NCI-H1105 treated with DMSO at 0.1 percent for 48 hours (cell line): ENCODE data around the gene LRRC49.
"Not testable (repeated sequence)": the region's sequence is repeated elsewhere in the genome, so short reads cannot be mapped to it uniquely, and the experiment has no call there.

Source experiments
- DNase-seq: peaks from one replicate; lab custom pipeline; 2025; lab: John Stamatoyannopoulos, UW

Gene LRRC49

DNA sequence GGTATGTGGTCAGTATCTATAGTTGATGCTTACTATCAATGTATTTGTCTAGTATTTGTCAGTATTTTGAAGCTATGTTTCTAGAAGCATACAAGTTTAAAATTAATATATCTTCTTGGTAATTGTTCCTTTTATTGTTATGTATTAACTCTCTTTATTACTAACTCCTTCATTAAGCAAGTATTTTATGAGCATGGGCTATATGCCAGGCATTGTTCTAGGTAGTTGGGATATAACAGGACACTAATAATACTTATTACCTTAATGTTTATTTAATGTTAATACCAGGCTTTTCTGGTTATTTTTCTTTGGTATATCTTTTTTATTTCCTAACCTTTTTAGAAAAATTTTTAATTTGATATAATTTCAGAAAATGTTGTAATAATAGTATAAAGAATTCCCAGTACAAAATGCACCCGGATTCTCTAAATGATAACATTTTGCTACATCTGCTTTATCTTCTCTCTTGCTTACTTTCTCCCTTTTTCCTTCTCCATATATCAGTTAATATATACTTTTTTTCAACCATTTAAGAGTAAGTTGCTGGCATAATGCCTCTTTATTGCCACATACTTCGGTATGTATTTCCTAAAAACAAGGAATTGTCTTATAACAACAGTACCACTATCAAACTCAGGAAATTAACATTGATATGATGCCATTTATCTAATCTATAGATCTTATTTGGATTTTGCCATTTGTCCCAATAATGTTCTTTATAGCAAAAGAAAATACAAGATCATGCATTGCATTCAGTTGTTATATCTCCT, 30.9 kb downstream of the LRRC49 start:
- DNase-seq: no peak

DNA sequence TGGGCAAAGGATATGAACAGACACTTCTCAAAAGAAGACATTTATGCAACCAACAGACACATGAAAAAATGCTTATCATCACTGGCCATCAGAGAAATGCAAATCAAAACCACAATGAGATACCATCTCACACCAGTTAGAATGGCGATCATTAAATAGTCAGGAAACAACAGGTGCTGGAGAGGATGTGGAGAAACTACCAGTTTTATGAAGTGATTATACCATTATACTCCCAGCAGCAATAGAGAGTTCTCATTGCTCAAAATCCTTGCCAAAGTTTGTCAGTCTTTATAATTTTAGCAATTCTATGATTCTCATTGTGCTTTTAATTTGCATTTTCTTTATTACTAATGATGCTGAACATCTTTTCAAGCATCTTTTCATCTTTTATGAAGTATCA, 34.3 kb downstream of the LRRC49 start:
- not testable (repeated sequence) for DNase-seq

GRCh38 chr15:70931821-70932220, 39.2 kb downstream of the LRRC49 start:
- DNase-seq: no peak

- DNase-seq: no peak
Measured at GRCh38 chr15:70932397-70932796, 39.8 kb downstream of the LRRC49 start.

DNA sequence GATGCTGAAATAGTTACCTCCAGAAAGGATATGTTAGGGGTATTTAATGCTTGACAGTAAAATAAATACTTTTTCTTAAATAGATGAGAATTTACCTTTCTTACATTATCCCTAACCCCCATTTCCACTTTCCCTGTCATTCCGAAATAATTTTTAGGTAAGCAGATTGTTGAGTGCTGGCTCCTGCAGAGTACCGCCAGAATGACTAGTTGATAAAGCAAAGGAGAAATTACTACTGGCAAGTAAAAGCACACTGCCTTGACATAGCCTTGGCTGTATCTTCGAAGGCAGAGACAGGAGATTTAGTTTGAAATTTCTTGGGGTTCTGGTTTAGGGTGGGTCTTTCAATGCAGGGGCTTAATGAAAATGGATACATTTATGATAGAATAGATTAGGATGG, 40.8 kb downstream of the LRRC49 start:
- no peak for DNase-seq

GRCh38 chr15:70935631-70936030, 43.0 kb downstream of the LRRC49 start:
- DNase-seq: peak; percentile 21

- DNase-seq: peak; percentile 94
Measured at GRCh38 chr15:70936326-70936725, 43.7 kb downstream of the LRRC49 start.

DNA sequence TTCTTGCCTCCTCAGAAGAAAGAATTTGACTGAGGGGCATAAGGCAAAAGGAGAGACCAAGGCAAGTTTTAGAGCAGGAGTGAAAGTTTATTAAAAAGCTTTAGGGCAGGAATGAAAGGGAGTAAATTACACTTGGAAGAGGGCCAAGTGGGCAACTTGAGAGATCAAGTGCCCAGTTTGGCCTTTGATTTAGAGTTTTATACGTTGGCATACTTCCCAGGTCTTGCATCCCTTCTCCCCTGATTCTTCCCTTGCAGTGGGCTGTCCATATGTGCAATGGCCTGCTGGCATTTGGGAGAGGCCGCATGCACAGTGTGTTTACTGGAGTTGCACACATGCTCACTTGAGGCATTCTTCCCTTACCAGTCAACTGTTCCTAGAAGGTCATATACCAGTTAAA, 50.7 kb downstream of the LRRC49 start:
- peak; percentile 94 for DNase-seq

DNA sequence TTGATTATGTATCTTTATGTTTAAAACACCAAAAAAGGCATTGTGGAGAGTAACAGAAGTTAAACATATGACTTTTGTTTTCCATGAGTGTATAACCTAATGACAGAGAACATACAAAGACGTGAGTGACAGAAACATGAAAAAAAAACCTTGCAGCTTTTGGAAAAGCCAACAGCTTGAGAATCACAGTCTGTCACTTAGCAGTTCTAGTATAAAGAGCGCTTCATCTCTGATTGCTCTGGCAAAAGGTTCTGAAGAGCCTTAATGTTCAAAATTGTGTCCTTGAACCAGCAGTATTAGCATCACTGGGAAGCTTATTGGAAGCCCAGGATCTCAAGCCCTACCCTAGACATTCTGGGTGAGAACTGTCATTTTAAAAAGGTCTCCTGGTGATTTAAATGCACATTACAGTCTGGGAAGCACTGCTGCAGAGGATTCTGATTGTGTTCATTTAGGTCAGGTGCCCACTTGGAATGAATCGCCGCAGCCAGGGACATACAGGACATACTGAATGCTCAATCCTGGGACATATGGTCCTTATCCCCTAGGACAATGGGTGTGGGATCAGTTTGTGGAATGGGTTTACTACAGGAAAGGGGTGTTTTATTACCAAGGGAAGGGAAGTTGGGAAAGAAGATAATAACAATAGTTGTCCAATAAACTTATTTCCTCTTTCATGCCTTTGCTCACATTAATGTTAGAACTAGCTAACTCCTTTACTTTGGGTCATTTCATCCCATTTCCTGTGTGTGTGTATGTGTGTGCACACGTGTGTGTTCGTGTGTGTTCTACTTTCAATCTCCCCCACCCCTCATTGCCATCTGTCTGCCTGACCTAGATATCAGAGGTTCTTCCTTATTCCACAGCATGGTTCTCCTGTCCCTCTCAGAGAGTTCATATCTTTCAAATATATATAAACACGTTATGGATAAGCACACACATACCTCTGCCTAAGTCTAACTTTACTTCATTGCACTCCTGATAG, 55.0 kb downstream of the LRRC49 start:
- DNase-seq: no peak

GRCh38 chr15:70950953-70951352, 58.3 kb downstream of the LRRC49 start:
- DNase-seq: no peak

DNA sequence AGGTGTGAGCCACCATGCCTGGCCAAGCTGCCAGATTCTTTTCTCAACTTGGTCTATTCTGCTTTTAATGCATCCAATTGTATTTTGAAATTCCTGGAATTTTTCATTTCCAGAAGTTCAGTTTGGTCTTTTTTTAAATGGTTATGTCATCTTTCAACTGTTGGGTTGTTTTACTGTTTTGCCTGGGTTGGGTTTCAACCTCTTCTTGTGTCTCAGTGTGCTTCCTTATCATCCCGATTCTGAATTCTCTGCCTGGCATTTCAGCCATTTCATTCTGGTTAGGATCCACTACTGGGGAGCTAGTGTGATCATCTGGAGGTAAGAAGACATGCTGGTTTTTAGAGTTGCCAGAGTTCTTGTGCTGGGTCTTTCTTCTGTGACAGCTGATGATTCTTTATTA, 61.5 kb downstream of the LRRC49 start:
- DNase-seq: no peak

DNA sequence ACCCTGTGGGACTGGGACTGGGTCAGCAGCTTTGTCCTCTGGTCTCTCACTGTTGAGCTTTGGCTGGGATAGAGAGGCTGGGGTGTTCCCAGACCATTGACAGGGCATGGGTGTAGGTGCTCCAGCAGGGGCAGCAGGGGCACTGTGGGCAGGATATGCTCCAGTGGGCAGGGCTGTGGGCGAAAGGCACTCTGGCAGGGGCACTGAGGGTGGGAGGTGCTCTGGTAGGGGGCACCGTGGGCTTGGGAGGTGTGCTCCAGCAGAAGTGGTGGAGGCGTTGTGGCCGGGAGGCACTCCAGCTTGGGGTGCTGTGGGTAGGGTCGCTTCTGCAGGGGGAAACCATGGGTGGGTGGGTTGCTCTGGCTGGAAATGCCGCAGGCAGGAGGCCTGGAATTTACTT, 62.1 kb downstream of the LRRC49 start:
- no peak for DNase-seq

- DNase-seq: no peak
Measured at GRCh38 chr15:70955151-70955550, 62.5 kb downstream of the LRRC49 start.

GRCh38 chr15:70956201-70956995, 63.8 kb downstream of the LRRC49 start:
- no peak for DNase-seq

GRCh38 chr15:70962084-70962483, 69.5 kb downstream of the LRRC49 start:
- no peak for DNase-seq

GRCh38 chr15:70963199-70963598, 70.6 kb downstream of the LRRC49 start:
- no peak for DNase-seq

DNA sequence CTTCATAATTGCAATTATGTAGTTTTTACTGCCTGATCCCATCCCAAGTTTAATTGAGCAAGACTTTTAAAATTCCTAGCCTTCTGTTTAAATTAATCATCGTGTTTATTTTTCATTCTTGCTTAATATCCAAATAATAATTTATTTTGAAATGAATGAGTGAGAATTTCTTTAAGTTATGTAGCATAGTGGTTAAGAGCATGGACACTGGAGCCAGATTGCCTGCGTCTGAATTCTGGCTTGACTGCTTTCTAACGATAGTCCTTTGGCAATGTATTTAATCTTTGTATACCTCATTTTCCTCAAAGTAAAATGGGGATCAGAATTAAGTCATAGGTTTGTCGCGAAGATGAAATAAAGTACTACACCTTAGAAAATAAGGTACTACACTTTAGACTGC, 71.4 kb downstream of the LRRC49 start:
- no peak for DNase-seq

GRCh38 chr15:70964686-70965085, 72.1 kb downstream of the LRRC49 start:
- DNase-seq: no peak

GRCh38 chr15:70967646-70968045, 75.0 kb downstream of the LRRC49 start:
- no peak for DNase-seq

DNA sequence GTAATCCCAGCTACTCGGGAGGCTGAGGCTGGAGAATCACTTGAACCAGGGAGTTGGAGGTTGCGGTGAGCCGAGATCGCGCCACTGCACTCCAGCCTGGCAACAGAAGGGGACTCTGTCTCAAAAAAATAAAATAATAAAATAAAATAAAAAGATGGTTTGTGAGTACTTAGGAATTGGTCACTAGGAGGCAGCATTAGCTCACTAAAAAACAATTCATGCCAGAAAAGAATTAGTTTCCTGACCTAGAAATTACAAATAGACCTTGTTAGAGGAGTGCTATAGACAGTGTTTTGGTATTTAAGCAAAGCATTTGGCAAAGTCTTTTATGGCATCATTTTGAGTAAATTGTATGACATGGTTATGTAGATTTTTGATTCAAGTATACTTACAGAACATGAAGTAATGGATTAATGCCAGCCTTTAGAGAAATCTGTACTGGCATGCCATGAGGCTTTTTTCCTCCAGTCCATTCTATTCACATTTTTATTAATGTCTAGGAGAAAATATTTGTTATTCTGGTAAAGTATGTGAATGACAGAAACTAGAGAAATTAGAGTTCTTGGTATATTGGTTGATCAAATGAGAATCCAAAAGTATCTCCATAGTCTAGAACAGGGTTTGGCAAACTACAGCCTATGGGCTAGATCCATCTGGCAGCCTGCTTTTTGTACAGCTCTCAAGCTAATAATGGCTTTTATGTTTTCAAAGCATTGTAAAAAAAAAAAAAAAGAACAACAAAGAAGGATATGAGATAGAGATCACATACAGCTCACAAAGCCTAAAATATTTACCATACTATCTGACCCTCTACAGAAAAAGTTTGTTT, 81.6 kb downstream of the LRRC49 start:
- no peak for DNase-seq

- no peak for DNase-seq
Measured at GRCh38 chr15:70976851-70977250, 84.2 kb downstream of the LRRC49 start.
